ENCODE data around the gene ALG1. TPM values are rescaled to one million over a fixed set of nuclear protein-coding genes. Genes with fewer than 3 reads are reported as not detected.

The ALG1 gene
- polyA plus RNA-seq, 1 donor (not counting 4 experiments of a cell fraction or from before 2014, with no cell fraction given) = 25.8 TPM

- Histone ChIP-seq H3K9ac (ENCODE audit: control insufficient read depth, extremely low read depth, insufficient read depth, low read length) (no peak overlapping the region), H3K27ac (ENCODE audit: control insufficient read depth, insufficient read depth, low read length) (no peak overlapping the region), H3K9me1 (ENCODE audit: control insufficient read depth, extremely low read depth, insufficient read depth, low read length) (no peaks in the 10 kb centered on the region), H2AFZ (ENCODE audit: control insufficient read depth, low read length) (no peak overlapping the region), H4K20me1 (ENCODE audit: control insufficient read depth, extremely low read depth, insufficient read depth, low read length) (no peaks in the 10 kb centered on the region), H3K4me1 (ENCODE audit: control insufficient read depth, extremely low read depth, insufficient read depth, low read length) (peaks cover 14% of the 10 kb centered on the region), H3K4me3 (ENCODE audit: control insufficient read depth in 2 of 3, extremely low read depth in 1 of 3, insufficient read depth in 2 of 3, low read depth in 1 of 3, low read length in 3 of 3) (no peak overlapping the region), H3K79me2 (ENCODE audit: control insufficient read depth, insufficient read depth, low read length) (no peaks in the 10 kb centered on the region), H3K4me2 (ENCODE audit: control insufficient read depth, extremely low read depth, insufficient read depth, low read depth, low read length) (no peak overlapping the region), H3K36me3 (ENCODE audit: control insufficient read depth in 2 of 2, extremely low read depth in 1 of 2, insufficient read depth in 2 of 2, low read length in 2 of 2) (peaks cover 0 to 1% of the 10 kb centered on the region in 2 experiments), H3K27me3 (ENCODE audit: control insufficient read depth, extremely low read depth, insufficient read depth, low read length) (no peaks in the 10 kb centered on the region), H3K9me3 (ENCODE audit: control insufficient read depth, low read depth, low read length) (no peaks in the 10 kb centered on the region)
- TF ChIP-seq EZH2 (IDR thresholded peaks at IDR 0.05; ENCODE audit: low read length) (no peak), CTCF (optimal IDR thresholded peaks at IDR 0.05 in 1 of 3, IDR thresholded peaks at IDR 0.05 in 1 of 3, conservative IDR thresholded peaks at IDR 0.05 in 1 of 3; ENCODE audit: extremely low read depth in 1 of 3, insufficient read depth in 2 of 3, low read length in 3 of 3) (no peak)
- FAIRE-seq (no peak), DNase-seq (ENCODE audit: low read depth, low spot score) (no peak)
- dilution Hi-C loops (cut with MboI; ENCODE audit: extremely low pct_ligation_motif_present, low sequenced_read_pairs) = no loop called here
These were observed 41.3 kb upstream of the ALG1 start for GRCh38 chr16:5030251-5030870.

GRCh38 chr16:5031601-5032000, 40.0 kb upstream of the ALG1 start:
- dilution Hi-C loops (cut with MboI; ENCODE audit: extremely low pct_ligation_motif_present, low sequenced_read_pairs) = no loop called here
- no peak overlapping the region for H3K9ac ChIP-seq (ENCODE audit: control insufficient read depth, extremely low read depth, insufficient read depth, low read length)
- peaks cover 0 to 1% of the 10 kb centered on the region in 2 experiments for H3K36me3 ChIP-seq (ENCODE audit: control insufficient read depth in 2 of 2, extremely low read depth in 1 of 2, insufficient read depth in 2 of 2, low read length in 2 of 2)
- no peaks in the 10 kb centered on the region for H4K20me1 ChIP-seq (ENCODE audit: control insufficient read depth, extremely low read depth, insufficient read depth, low read length)
- no peak overlapping the region for H3K27ac ChIP-seq (ENCODE audit: control insufficient read depth, insufficient read depth, low read length)
- FAIRE-seq (no peak), DNase-seq (ENCODE audit: low read depth, low spot score) (no peak)
- no peak overlapping the region for H3K4me3 ChIP-seq (ENCODE audit: control insufficient read depth in 2 of 3, extremely low read depth in 1 of 3, insufficient read depth in 2 of 3, low read depth in 1 of 3, low read length in 3 of 3)
- H3K9me1 ChIP-seq (ENCODE audit: control insufficient read depth, extremely low read depth, insufficient read depth, low read length) = no peaks in the 10 kb centered on the region
- peaks cover 19% of the 10 kb centered on the region for H3K4me1 ChIP-seq (ENCODE audit: control insufficient read depth, extremely low read depth, insufficient read depth, low read length)
- H2AFZ ChIP-seq (ENCODE audit: control insufficient read depth, low read length) = no peak overlapping the region
- no peaks in the 10 kb centered on the region for H3K79me2 ChIP-seq (ENCODE audit: control insufficient read depth, insufficient read depth, low read length)
- H3K27me3 ChIP-seq (ENCODE audit: control insufficient read depth, extremely low read depth, insufficient read depth, low read length) = no peaks in the 10 kb centered on the region
- no peaks in the 10 kb centered on the region for H3K9me3 ChIP-seq (ENCODE audit: control insufficient read depth, low read depth, low read length)
- no peak overlapping the region for H3K4me2 ChIP-seq (ENCODE audit: control insufficient read depth, extremely low read depth, insufficient read depth, low read depth, low read length)
- TF ChIP-seq CTCF (optimal IDR thresholded peaks at IDR 0.05 in 1 of 3, IDR thresholded peaks at IDR 0.05 in 1 of 3, conservative IDR thresholded peaks at IDR 0.05 in 1 of 3; ENCODE audit: extremely low read depth in 1 of 3, insufficient read depth in 2 of 3, low read length in 3 of 3) (no peak), EZH2 (IDR thresholded peaks at IDR 0.05; ENCODE audit: low read length) (no peak)

Measured in keratinocyte (primary cell).